ENCODE measurements around the gene FNBP1L. TPM values are rescaled to one million over a fixed set of nuclear protein-coding genes. Genes with fewer than 3 reads are reported as not detected.

Gene FNBP1L
- total RNA-seq, 1 donor from 2014 or later: 70.2 TPM

GRCh38 chr1:93569489-93569888 is 121.6 kb downstream of the FNBP1L start:
- no peak for DNase-seq (ENCODE audit: low read depth, low spot score)

GRCh38 chr1:93571623-93572310 is 123.8 kb downstream of the FNBP1L start:
- DNase-seq (ENCODE audit: low read depth, low spot score): no peak

GRCh38 chr1:93573940-93574469 is 126.1 kb downstream of the FNBP1L start:
- DNase-seq (ENCODE audit: low read depth, low spot score): no peak

GRCh38 chr1:93574511-93574910 is 126.6 kb downstream of the FNBP1L start:
- no peak for DNase-seq (ENCODE audit: low read depth, low spot score)

- no peak for DNase-seq (ENCODE audit: low read depth, low spot score)
These were observed 127.1 kb downstream of the FNBP1L start for GRCh38 chr1:93574991-93575390.

GRCh38 chr1:93575621-93576284 is 127.8 kb downstream of the FNBP1L start:
- no peak for DNase-seq (ENCODE audit: low read depth, low spot score)

- DNase-seq (ENCODE audit: low read depth, low spot score): no peak
These were observed 128.4 kb downstream of the FNBP1L start for GRCh38 chr1:93576346-93576745.

GRCh38 chr1:93576746-93577145 is 128.8 kb downstream of the FNBP1L start:
- no peak for DNase-seq (ENCODE audit: low read depth, low spot score)

GRCh38 chr1:93577536-93578432 is 129.9 kb downstream of the FNBP1L start:
- DNase-seq (ENCODE audit: low read depth, low spot score): no peak

GRCh38 chr1:93578433-93578830 is 130.5 kb downstream of the FNBP1L start:
- DNase-seq (ENCODE audit: low read depth, low spot score): no peak

- DNase-seq (ENCODE audit: low read depth, low spot score): no peak
These were observed 131.2 kb downstream of the FNBP1L start for GRCh38 chr1:93578911-93579825.

GRCh38 chr1:93579891-93580290 is 132.0 kb downstream of the FNBP1L start:
- no peak for DNase-seq (ENCODE audit: low read depth, low spot score)

- no peak for DNase-seq (ENCODE audit: low read depth, low spot score)
These were observed 134.3 kb downstream of the FNBP1L start for GRCh38 chr1:93581917-93582850.

GRCh38 chr1:93584261-93585003 is 136.5 kb downstream of the FNBP1L start:
- DNase-seq (ENCODE audit: low read depth, low spot score): no peak

- DNase-seq (ENCODE audit: low read depth, low spot score): no peak
These were observed 137.4 kb downstream of the FNBP1L start for GRCh38 chr1:93585059-93585966.

- DNase-seq (ENCODE audit: low read depth, low spot score): no peak
These were observed 139.4 kb downstream of the FNBP1L start for GRCh38 chr1:93587354-93587753.

GRCh38 chr1:93588206-93588605 is 140.3 kb downstream of the FNBP1L start:
- no peak for DNase-seq (ENCODE audit: low read depth, low spot score)

GRCh38 chr1:93588955-93589354 is 141.0 kb downstream of the FNBP1L start:
- DNase-seq (ENCODE audit: low read depth, low spot score): no peak

Data from pulmonary artery endothelial cell (primary cell).